Measurements from ENCODE around the gene KLRC2. TPM values are rescaled to one million over a fixed set of nuclear protein-coding genes. Genes with fewer than 3 reads are reported as not detected.
"Not testable (repeated sequence)": the region's sequence is repeated elsewhere in the genome, so short reads cannot be mapped to it uniquely, and the experiment has no call there.

The KLRC2 gene
- total RNA-seq = not detected

GRCh38 chr12:10435816-10436215 lies at the start of gene KLRC2:
Gene KLRC2, minus strand, starts transcription at chr12:10436010. Its CDS starts 24 bp downstream, at chr12:10435986.
- not testable (repeated sequence) for DNase-seq

- not testable (repeated sequence) for DNase-seq
Measured at GRCh38 chr12:10481901-10482300, 46.1 kb upstream of the KLRC2 start.

- not testable (repeated sequence) for DNase-seq
Measured at GRCh38 chr12:10472808-10473207, 37.0 kb upstream of the KLRC2 start.

- DNase-seq = no peak
Measured at GRCh38 chr12:10469701-10470100, 33.9 kb upstream of the KLRC2 start.

- DNase-seq = no peak
Measured at GRCh38 chr12:10466311-10466710, 30.5 kb upstream of the KLRC2 start.

- DNase-seq = no peak
Measured at GRCh38 chr12:10457760-10458159, 21.9 kb upstream of the KLRC2 start.

GRCh38 chr12:10456856-10457255 lies 21.0 kb upstream of the KLRC2 start:
- DNase-seq = no peak

- no peak for DNase-seq
Measured at GRCh38 chr12:10455766-10456165, 20.0 kb upstream of the KLRC2 start.

GRCh38 chr12:10454531-10454930 lies 18.7 kb upstream of the KLRC2 start:
- no peak for DNase-seq

GRCh38 chr12:10453156-10453555 lies 17.3 kb upstream of the KLRC2 start, which contains the start of gene KLRC1:
Gene KLRC1, minus strand, starts transcription at chr12:10453377. Its CDS starts 2,221 bp downstream, at chr12:10451156.
- DNase-seq = no peak

- no peak for DNase-seq
Measured at GRCh38 chr12:10448236-10448635, 12.4 kb upstream of the KLRC2 start.

- DNase-seq = not testable (repeated sequence)
Measured at GRCh38 chr12:10446052-10446451, 10.2 kb upstream of the KLRC2 start.

GRCh38 chr12:10441144-10441543 lies 5.3 kb upstream of the KLRC2 start:
- not testable (repeated sequence) for DNase-seq

- not testable (repeated sequence) for DNase-seq
Measured at GRCh38 chr12:10439608-10440274, 3.9 kb upstream of the KLRC2 start.

- not testable (repeated sequence) for DNase-seq
Measured at GRCh38 chr12:10437601-10438000, 1.8 kb upstream of the KLRC2 start.

GRCh38 chr12:10430623-10431022 lies 5.2 kb downstream of the KLRC2 start:
- not testable (repeated sequence) for DNase-seq

- not testable (repeated sequence) for DNase-seq
Measured at GRCh38 chr12:10425938-10426337, 9.9 kb downstream of the KLRC2 start.

GRCh38 chr12:10424260-10424899 lies 11.4 kb downstream of the KLRC2 start:
- DNase-seq = not testable (repeated sequence)

GRCh38 chr12:10422159-10422558 lies 13.7 kb downstream of the KLRC2 start:
- not testable (repeated sequence) for DNase-seq

- DNase-seq = not testable (repeated sequence)
Measured at GRCh38 chr12:10420334-10420733, 15.5 kb downstream of the KLRC2 start, which contains the start of gene KLRC3. Gene KLRC3, minus strand, starts transcription at chr12:10420595. Its CDS starts 45 bp downstream, at chr12:10420550.

- DNase-seq = no peak
Measured at GRCh38 chr12:10409392-10409791, 26.4 kb downstream of the KLRC2 start, which contains the start of gene KLRC4. Gene KLRC4, minus strand, starts transcription at chr12:10409757. Its CDS starts 182 bp downstream, at chr12:10409575.

GRCh38 chr12:10408842-10409241 lies 27.0 kb downstream of the KLRC2 start:
- no peak for DNase-seq

- DNase-seq = no peak
Measured at GRCh38 chr12:10406725-10407124, 29.1 kb downstream of the KLRC2 start.

- DNase-seq = no peak
Measured at GRCh38 chr12:10405294-10405693, 30.5 kb downstream of the KLRC2 start.

Data from effector CD4-positive, alpha-beta T cell (primary cell).